ENCODE data around the gene SP140L.

- TF ChIP-seq, protein P1, sequence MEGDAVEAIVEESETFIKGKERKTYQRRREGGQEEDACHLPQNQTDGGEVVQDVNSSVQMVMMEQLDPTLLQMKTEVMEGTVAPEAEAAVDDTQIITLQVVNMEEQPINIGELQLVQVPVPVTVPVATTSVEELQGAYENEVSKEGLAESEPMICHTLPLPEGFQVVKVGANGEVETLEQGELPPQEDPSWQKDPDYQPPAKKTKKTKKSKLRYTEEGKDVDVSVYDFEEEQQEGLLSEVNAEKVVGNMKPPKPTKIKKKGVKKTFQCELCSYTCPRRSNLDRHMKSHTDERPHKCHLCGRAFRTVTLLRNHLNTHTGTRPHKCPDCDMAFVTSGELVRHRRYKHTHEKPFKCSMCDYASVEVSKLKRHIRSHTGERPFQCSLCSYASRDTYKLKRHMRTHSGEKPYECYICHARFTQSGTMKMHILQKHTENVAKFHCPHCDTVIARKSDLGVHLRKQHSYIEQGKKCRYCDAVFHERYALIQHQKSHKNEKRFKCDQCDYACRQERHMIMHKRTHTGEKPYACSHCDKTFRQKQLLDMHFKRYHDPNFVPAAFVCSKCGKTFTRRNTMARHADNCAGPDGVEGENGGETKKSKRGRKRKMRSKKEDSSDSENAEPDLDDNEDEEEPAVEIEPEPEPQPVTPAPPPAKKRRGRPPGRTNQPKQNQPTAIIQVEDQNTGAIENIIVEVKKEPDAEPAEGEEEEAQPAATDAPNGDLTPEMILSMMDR (IDR thresholded peaks at IDR 0.05) = no peak
- TF ChIP-seq POLR2A (IDR thresholded peaks at IDR 0.05) = no peak
These were observed 73.5 kb downstream of the SP140L start for GRCh38 chr2:230400454-230400853.

All from thyroid gland (tissue), 4 donors.